Measurements from ENCODE around the gene FRAS1.

FRAS1 gene

DNA sequence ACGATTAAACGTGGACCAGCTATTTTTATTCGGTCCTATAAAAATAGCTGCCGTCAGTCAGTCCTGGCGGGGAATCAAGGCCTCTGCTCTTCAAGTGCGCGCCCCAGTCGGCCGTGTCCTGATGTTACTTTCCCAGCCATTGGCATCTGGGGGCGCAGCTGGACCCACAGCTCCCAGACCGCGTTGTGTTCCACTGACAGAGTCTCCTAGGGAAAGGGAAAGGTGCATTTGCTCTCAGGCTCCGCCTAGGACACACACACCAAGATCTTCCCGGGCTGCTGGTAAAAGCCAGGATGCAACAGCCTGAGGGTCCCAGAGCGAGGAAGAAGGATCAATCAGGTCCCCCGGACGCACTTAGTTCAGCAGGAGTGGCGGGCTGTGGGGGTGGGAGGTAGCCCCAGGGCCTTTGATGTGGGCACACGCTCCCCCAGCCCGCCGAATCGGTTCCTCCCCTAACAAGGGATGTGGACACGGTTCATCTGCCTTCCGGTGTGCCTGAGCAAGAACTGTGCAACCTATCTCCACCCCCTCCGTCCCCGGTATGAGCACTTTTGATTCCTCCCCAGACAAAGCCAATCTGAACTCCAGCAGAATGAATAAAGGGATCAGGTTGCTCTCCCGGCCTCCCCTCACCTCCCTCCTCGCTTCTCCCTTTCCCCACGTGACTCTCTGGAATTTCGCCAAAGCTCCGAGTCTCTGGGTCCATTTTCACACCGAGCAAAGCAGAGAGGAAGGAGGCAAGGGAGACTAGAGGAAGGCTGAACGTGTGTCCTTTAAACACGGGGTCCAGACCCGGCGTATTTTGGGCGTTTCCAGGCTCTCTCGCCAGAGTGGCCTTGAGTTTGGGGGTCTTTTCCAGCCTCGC lies 626 bp upstream of the FRAS1 start:
- Histone ChIP-seq H3K4me3 (peak overlapping the region; percentile 37 to 49 (median 45)), H3K27ac (peak overlapping the region in 4 of 21 experiments; percentile 26 to 63 (median 38))

DNA sequence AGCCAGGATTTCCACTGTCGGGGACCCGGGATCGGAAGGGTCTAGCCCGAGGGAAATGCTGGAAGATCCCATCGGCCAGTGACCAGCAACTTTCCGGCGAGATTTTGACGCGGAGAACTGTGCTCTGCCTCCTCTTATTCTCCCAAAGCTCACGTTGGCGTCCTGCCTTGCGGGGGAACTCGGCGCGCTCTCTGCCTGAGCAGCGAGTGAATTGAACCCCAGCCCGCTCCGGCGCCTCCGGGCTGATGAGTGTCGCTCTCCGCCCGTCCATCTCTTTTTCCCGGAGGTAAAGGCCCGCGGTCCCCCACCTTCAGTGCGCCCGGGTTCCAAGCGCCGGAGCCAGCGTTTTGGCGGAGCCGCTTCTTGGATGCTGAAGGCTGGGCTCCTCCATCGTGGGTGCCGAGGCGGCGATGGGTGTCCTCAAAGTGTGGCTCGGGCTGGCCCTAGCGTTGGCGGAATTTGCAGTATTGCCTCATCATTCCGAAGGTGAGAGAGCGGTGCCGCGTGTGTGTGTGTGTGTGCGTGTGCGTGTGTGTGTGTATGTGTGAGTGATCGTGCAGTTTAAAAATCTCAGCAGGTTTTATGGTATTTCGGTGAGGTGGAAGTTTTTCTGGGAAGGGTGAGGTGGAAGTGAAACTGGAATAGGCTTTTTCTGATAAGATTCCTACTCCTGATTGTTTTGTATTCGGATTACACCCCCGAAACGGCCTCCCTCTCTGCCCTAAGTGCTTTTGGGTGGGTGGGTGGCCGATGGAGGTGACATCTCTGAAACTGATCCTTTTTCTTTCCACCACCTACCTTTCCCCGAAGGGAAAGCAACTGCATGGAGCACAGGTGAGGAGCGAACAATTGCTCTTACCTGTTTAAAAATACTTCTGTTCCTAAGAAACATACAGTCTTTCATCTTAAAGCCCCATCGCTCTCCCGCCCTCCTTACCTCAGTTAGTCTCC lies 752 bp downstream of the FRAS1 start:
- peak overlapping the region; percentile 37 to 49 (median 45) for H3K4me3 ChIP-seq
- H3K27ac ChIP-seq: peak overlapping the region in 5 of 21 experiments; percentile 3 to 72 (median 57)

DNA sequence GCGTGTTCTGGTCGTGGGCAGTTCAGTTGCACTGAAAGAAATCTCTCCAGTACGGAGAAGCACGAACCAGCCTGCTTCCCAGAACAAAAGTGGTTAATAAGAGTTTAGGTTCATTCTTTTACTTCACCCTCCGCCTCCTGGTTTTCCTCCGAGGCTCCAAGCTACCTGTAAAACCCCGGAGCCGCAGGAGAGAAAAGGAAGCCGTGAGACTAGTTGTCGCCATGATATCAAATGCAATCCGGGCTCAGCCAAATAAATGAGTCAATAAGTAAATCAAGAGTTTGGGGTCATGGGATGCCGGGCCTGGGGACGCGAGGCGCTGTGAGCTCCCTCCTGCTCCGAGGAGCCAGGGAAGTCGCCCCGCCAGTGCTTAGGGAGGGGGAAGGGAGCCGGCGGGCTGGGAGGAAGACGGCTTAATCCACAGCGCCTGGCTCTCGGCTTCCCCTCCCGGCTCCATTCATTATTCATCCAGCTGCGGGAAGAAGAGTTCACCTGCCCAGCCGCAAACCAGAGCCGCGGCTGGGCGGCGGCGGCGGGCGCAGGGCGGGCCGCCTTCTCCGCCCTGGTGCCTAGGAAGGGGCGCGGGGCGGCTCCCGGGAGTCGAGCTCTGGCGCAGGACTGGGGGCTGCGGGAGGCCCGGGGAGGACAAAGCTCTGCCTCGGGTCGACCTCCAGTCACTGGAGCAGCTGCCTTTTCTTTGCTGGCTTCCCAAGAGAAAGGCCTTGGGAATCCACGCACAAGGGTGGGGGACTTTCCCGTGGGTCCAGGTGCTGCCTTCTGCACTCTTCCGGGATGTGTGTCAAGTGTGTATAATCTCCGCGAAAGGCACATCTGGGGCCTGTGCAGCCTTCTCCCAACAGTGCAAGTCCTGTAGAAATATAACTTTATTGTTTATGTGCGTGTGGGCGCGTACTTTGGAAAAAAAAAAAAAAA lies 1.7 kb downstream of the FRAS1 start:
- H3K4me3 ChIP-seq: peak overlapping the region; percentile 37 to 49 (median 45)
- peak overlapping the region in 17 of 21 experiments; percentile 8 to 76 (median 42) for H3K27ac ChIP-seq

DNA sequence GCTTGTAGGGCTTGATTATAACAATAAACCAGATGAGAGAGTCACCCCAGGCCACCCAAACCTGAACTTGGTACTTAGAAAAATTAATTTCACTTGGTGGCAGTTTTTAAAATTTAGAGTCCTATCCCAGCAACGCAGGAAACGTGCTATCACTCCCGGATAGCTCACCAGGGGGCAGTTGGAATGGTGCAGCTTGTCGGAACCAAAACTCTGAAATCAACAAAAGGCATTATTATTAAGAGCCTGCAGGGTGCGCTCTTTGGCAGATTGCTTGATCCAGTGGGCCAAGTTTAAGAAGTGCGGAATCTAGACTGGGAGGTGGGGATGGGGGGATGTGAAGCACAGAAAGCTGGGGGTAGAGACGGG lies 2.4 kb downstream of the FRAS1 start:
- Histone ChIP-seq H3K27ac (peak overlapping the region in 6 of 21 experiments; percentile 42 to 73 (median 60)), H3K4me3 (peak overlapping the region; percentile 37 to 49 (median 45))

DNA sequence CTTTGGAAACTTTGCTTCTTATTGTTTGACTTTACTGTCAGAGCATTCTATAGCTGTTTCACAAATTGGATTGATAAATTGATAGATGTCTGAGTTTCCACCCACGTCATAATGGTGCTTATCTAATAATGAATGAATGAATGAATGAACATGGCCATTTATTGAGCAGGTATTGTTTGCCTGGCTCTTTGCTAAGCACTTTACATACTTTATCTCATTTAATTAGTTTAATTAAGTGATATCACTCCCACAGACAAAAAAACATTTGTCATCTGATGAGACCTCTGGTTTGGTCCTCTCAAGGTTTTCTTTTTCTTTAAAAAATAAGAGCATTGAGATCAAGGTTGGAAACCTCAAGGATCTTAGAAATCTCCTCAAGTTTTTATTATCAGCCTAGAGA lies 2.8 kb downstream of the FRAS1 start:
- no peak overlapping the region for H3K27ac ChIP-seq
- H3K4me3 ChIP-seq: no peak overlapping the region

DNA sequence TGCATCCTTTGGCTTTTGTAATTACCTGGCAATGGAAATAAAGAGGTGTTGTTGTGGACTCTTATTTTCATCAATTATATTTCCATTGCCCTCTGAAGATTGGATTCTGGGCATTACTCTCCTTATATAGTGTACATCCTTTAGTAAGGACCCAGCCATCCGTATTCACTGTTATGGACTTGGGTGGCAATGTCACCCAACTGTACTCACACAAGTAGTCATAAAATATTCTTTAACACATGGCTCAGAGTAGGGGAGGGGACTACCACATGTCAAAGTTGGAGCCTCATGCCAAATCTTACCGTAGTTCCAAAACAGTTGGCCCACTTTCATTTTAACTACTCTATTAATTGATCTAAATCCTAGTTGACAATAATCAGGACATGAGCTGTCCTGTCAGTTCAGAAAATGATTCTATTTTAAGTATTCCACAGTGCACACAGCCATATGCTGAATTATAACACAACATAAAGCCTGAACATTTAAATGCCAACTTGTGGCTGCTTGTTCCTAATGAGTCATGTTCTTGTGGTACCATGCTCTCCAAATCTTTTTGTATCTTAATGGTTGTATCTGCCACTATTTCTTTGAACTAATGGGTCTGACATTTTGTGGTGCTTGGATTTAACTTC lies 4.9 kb downstream of the FRAS1 start:
- H3K4me3 ChIP-seq: no peak overlapping the region
- H3K27ac ChIP-seq: no peak overlapping the region

DNA sequence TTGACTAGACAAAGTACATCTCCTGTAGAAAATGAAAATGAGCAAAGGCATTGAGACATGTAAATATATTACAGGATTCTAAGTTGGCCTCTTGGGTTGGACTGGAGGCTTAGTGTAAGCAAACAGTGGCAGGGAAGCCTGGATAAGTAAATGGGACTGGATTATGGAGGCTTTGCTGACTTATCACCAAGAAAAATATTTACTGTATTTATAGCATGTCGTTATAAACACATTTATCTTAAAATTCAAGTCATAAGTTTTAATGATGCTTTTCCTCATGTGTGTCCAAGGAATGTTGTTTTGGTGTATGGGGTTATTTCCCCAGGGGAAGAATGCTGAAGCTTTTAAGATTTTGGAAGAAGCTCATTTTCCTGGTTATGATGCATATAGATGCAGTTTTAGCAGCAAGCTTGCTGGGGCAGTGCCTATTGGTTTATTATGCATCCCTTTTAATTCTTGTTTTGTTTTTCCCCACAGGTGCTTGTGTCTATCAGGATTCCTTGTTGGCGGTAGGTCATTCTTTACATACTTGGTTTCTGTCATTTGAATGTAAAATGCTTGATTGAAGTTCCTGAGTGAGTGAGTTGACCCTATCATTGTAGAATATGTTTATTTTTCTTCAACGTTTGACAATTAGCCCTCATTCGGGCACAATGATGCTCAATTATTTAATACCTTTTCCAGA lies 8.5 kb downstream of the FRAS1 start:
- H3K4me3 ChIP-seq: no peak overlapping the region

DNA sequence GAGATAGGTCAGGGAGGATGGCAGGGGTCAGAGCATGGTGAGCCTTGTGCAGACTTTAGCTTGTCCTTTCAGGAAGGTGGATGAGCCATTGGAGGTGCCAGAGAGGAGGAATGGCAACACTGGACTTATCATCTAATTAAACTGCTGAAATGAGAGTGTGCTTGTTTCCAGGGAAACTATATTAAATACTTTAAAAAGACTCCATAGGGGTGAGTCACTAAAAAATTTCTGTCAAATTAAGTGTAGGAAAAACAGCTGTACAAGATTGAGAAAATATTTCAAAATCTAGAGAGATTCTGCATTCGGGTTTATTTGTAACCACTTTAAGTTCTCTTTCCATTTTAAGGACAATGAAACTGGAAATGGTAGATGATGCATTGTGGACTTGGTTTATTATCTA lies 11.4 kb downstream of the FRAS1 start:
- H3K27ac ChIP-seq: no peak overlapping the region

More for the DNA sequence above, 8.5 kb downstream of the FRAS1 start:
- H3K27ac ChIP-seq: no peak overlapping the region

DNA sequence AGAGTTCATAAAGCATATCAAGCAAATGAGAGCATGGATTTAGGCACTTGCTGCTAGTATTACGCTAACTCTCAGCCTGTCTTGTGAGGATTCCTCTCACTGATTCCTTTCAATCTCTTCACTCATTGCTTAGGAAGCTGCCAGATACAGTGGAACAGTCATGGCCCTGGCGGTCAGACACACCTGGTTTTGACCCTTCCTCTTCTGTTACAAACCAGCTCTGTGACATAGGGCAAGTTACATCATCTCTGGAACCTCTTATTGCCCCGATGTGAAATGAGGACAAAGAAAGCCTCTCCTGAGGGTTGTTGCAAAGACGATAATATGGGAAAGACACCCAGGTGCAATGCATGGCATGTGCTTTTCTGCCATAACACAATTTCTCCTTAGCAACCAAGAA lies 12.2 kb downstream of the FRAS1 start:
- no peak overlapping the region for H3K27ac ChIP-seq

More for the DNA sequence above, 11.4 kb downstream of the FRAS1 start:
- H3K4me3 ChIP-seq: no peak overlapping the region

DNA sequence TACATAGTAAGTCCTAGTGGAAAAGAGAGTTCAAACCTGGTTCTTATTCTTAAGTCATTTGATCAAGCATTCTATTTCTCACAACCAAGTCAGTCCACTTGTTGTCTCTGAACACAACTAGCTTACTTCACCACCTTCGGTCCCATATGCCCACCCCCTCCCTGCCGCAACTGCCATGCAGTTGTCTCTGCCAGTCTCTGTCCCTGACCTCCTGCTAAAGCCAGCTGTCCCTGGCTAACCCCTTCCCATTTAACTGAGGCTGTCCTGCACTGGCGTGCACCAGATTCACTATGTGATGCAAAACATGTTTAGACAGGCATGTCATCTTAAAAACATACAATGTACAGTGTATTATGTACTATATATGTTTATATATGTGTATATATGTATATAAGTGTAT lies 12.7 kb downstream of the FRAS1 start:
- Histone ChIP-seq H3K4me3 (no peak overlapping the region), H3K27ac (no peak overlapping the region)

More for the DNA sequence above, 12.2 kb downstream of the FRAS1 start:
- H3K4me3 ChIP-seq: no peak overlapping the region

DNA sequence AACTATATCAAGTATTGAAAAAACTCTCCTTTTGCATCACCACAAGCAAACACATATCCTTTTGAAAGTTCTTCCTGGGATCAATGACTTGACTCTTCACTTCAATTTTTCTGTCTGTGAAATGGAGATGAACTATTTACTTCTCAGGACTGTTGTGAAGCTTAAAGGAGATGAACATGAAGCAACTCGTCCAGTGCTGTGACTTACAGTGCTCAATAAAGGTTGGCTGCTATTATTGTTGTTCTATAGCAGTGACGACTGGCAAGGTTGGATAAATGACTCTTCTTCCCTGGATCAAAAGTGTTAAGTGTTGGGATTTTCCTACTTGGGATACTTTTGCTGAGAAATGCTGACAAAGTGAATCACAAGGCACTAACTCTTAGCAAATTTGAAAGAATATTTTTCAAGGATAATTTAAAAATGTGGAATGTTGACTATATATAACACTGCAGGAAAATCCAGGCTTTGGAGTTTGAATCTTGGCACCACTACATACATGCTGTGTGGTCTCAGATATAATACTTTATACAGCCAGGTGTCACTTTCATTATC lies 13.7 kb downstream of the FRAS1 start:
- Histone ChIP-seq H3K27ac (no peak overlapping the region), H3K4me3 (no peak overlapping the region)

DNA sequence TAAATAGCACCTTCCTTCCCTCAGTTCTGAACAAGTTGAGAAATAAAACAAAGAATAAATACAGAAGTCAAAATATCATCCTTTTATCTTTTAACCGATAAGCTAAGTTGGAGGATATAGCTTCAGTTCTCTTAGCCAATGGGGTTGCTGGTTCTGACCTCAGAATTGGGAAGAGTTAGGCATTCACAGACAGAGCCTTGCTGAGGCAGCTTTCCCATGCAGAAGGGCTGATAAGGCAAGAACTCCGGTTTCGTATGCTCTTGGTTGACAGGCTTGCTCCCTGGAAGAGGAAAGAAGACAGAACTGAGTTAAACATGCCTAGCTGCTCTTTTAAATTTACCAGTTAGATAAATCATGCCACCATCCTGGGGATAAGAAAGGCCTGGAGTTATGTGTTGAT lies 17.6 kb downstream of the FRAS1 start:
- Histone ChIP-seq H3K27ac (no peak overlapping the region), H3K4me3 (no peak overlapping the region)

DNA sequence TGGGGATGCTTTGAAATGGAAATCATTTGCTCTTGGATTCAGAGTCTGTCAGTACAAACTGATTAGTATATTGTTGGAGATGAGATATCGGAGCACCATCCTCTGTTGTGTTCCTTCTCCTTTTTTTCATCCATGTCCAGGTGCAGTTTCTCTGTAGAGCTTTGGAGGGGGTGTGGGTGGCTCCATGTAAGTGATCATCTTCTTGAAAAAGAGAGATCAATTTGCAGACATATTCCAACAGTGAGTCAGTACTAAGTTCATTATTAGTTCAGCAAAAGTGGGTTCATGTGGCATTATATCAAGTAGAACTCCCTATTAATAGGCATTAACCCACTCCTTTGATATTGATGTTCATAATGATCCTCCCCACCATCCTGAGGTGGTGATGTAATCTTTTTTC lies 18.9 kb downstream of the FRAS1 start:
- Histone ChIP-seq H3K27ac (no peak overlapping the region), H3K4me3 (no peak overlapping the region)

DNA sequence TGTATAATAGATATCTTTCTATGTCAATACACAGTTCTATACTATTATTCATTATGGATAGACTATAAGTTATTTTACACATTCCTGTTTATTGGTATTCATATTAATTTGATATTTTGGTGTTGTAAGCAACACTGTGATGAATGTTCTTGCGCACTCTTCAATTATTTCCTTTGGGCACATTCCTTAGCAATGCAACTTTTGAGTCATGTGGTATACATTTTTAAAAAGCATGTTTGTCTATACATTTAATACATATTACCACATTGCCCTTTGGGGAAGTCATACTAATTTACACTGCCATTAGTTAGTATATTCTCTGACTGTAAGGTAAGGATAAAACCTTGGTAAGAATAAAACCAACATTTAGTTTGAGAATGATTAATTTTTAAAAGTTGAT lies 21.0 kb downstream of the FRAS1 start:
- Histone ChIP-seq H3K4me3 (no peak overlapping the region), H3K27ac (no peak overlapping the region)

DNA sequence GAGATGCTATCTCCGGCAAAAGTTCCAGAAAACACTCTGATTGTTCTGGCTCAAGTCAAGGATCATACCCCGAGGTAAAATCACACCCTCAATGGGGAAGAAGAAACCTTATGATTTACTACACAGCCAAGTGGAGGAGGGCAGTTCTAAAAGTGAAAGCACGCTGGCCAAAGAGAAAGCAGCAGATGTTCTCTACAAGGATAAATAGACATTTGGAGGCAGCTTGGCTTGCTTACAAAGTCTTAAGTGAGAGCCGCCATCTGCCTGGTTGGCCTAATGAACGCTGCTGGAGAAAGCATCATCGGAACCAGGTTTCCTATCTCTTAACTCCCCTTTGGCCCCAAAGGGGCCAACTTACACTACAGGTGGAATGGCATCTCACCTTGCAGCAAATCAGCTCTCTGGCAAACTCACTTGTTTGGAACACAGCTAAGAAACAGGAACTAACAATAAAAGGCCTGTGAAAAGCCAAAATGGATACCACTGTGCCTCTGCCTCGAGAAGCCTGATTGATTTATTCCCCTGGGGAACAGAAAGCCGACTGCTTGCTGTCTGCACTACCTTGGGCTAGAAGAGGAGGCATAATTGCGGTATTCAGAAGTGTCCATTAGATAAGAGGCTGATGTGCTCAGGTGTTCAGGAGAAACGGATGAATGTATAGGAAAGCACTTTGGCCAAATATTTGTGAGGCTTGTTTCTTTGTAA lies 22.8 kb downstream of the FRAS1 start:
- no peak overlapping the region for H3K4me3 ChIP-seq
- H3K27ac ChIP-seq: no peak overlapping the region

DNA sequence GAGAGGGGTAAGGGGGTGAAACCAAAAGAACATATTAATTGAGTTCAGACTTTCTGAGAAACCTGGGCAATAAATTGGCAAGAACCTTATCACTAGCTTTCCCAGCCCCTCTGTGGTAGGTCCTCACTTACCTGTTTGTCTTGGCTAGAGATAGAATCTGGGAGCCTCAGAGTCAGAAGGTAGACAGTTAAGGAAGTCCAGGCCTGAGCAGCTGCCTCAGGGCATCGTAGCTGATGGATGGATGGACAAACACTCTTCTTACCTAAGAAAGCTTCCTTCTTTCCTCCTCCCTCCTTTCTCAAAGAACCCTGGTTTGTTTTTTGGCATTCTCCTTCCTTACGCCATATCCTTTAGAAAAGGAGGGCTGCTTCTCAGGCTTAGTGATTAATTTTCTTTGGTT lies 24.4 kb downstream of the FRAS1 start:
- Histone ChIP-seq H3K27ac (no peak overlapping the region), H3K4me3 (no peak overlapping the region)

DNA sequence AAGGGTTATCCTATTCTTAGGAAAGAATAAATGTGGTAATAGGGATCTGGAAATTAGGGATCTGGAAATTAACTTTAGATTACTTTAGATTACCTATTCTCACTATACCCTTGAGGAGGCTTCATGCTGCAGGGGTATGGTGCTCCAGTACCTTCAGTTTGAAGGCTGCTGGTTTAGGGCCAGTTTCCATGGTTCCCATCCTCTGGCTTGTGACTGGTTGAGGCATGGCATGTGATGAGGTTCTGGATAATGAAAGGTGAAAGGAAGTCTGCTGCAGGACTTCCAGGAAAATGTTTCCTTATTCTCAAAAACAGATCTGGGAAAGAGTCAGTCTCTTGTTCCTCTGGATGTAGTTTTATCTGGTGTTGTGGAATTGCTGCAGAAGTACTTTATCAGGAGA lies 25.9 kb downstream of the FRAS1 start:
- H3K27ac ChIP-seq: no peak overlapping the region
- H3K4me3 ChIP-seq: no peak overlapping the region

DNA sequence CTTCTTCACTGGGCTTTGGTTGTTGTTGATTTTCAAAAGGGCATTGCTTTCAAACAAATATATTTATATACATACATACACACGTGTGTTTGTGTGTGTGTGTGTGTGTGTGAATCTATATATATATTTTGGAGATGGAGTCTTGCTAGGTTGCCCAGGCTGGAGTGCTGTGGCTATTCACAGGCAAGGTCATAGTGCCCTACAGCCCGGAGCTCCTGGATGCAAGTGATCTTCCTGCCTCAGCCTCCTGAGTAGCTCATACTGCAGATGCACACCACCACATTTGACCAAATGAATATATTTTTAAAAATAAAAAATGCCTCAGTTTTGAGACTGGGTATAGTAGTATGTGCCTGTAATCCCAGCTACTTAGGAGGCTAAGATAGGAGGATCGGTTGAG lies 34.4 kb downstream of the FRAS1 start:
- H3K4me3 ChIP-seq: no peak overlapping the region
- H3K27ac ChIP-seq: no peak overlapping the region
